GM04503 (cell line): ENCODE measurements around the gene GRIA1.

Experiments
- DNase-seq: peaks from one replicate; pipeline ENCODE4 v3.0.0-alpha.2; 2012; ENCODE audit warnings: low read depth

The GRIA1 gene

GRCh38 chr5:153780876-153781705 is 290.6 kb downstream of the GRIA1 start:
- no peak for DNase-seq

GRCh38 chr5:153782589-153783361 is 292.3 kb downstream of the GRIA1 start:
- peak; percentile 3 for DNase-seq

GRCh38 chr5:153783362-153783658 is 292.8 kb downstream of the GRIA1 start:
- DNase-seq = no peak

GRCh38 chr5:153784277-153784676 is 293.8 kb downstream of the GRIA1 start:
- DNase-seq = no peak

- no peak for DNase-seq
Measured at GRCh38 chr5:153791339-153791738, 300.9 kb downstream of the GRIA1 start.

- DNase-seq = no peak
Measured at GRCh38 chr5:153792305-153792704, 301.8 kb downstream of the GRIA1 start.

- no peak for DNase-seq
Measured at GRCh38 chr5:153793699-153794098, 303.2 kb downstream of the GRIA1 start.

- DNase-seq = no peak
Measured at GRCh38 chr5:153794327-153794726, 303.9 kb downstream of the GRIA1 start.

GRCh38 chr5:153796527-153796926 is 306.1 kb downstream of the GRIA1 start:
- DNase-seq = no peak

GRCh38 chr5:153797484-153797883 is 307.0 kb downstream of the GRIA1 start:
- no peak for DNase-seq

GRCh38 chr5:153798830-153799229 is 308.4 kb downstream of the GRIA1 start:
- DNase-seq = no peak

GRCh38 chr5:153799466-153799865 is 309.0 kb downstream of the GRIA1 start:
- DNase-seq = no peak

- no peak for DNase-seq
Measured at GRCh38 chr5:153802050-153802821, 311.8 kb downstream of the GRIA1 start.

GRCh38 chr5:153807801-153808200 is 317.3 kb downstream of the GRIA1 start:
- no peak for DNase-seq

GRCh38 chr5:153809166-153809565 is 318.7 kb downstream of the GRIA1 start:
- no peak for DNase-seq

- DNase-seq = peak; percentile 35
Measured at GRCh38 chr5:153813901-153814300, 323.4 kb downstream of the GRIA1 start.

GRCh38 chr5:153816870-153817269 is 326.4 kb downstream of the GRIA1 start:
- no peak for DNase-seq

GRCh38 chr5:153818626-153819025 is 328.2 kb downstream of the GRIA1 start:
- DNase-seq = no peak

- no peak for DNase-seq
Measured at GRCh38 chr5:153823036-153823435, 332.6 kb downstream of the GRIA1 start.

- no peak for DNase-seq
Measured at GRCh38 chr5:153824909-153825308, 334.4 kb downstream of the GRIA1 start.

GRCh38 chr5:153827397-153827796 is 336.9 kb downstream of the GRIA1 start:
- DNase-seq = no peak

- DNase-seq = no peak
Measured at GRCh38 chr5:153829510-153830065, 339.1 kb downstream of the GRIA1 start.
